Activated CD4-positive, alpha-beta T cell treated with anti-CD3 and anti-CD28 coated beads, Interleukin-2, amount 10 ng/mL, durations not matched to agents 24 days and 14 days (primary cell): ENCODE results near the gene IRF1. TPM values are rescaled to one million over a fixed set of nuclear protein-coding genes. Genes with fewer than 3 reads are reported as not detected.

Experiments
- DNase-seq: peaks from one replicate; pipeline ENCODE4 v3.0.0; 2022
- H3K27ac Mint-ChIP-seq: one replicate; pipeline ENCODE4 v1.8.0; 2022; ENCODE audit warnings: mild to moderate bottlenecking, mixed read lengths
- H3K27me3 Mint-ChIP-seq: one replicate; pipeline ENCODE4 v1.8.0; 2022; ENCODE audit warnings: mixed read lengths
- H3K36me3 Mint-ChIP-seq: one replicate; pipeline ENCODE4 v1.8.0; 2022; ENCODE audit warnings: low read depth, mild to moderate bottlenecking, mixed read lengths
- H3K4me1 Mint-ChIP-seq: one replicate; pipeline ENCODE4 v1.8.0; 2021; ENCODE audit warnings: mixed read lengths
- H3K4me3 Mint-ChIP-seq: one replicate; pipeline ENCODE4 v1.8.0; 2022; ENCODE audit warnings: mild to moderate bottlenecking, moderate library complexity, mixed read lengths
- H3K9me3 Mint-ChIP-seq: one replicate; pipeline ENCODE4 v1.8.0; 2021; ENCODE audit warnings: mixed read lengths
- intact Hi-C: fragments of 100-400 bp; cut with micrococcal nuclease; formaldehyde crosslinking; loops from one replicate; pipeline ENCODE4 v1.15.1; 2023
- total RNA-seq: library from RNA; stranded (reverse); gene quantifications from 2 replicates; pipeline ENCODE4 v1.2.3, GENCODE V29; 2022

Gene IRF1
- total RNA-seq, 1 donor from 2014 or later: 181 TPM

- Mint-ChIP-seq H3K36me3 (no peaks in the 10 kb centered on the region), H3K4me1 (peaks cover 67% of the 10 kb centered on the region), H3K27me3 (no peaks in the 10 kb centered on the region), H3K9me3 (no peaks in the 10 kb centered on the region), H3K4me3 (peak overlapping the region; percentile 89), H3K27ac (peak overlapping the region; percentile 90)
- intact Hi-C loops: loop anchor here (5.0 to 10.0 kb wide), 2 partner anchors 205 to 383 kb away; partner anchors contain the start of gene SLC22A4
- no peak for DNase-seq
These were observed 7.0 kb upstream of the IRF1 start for GRCh38 chr5:132497488-132497997.

GRCh38 chr5:132496631-132497487, 6.3 kb upstream of the IRF1 start:
- Mint-ChIP-seq H3K9me3 (no peaks in the 10 kb centered on the region), H3K4me1 (peaks cover 74% of the 10 kb centered on the region), H3K36me3 (no peaks in the 10 kb centered on the region), H3K27me3 (no peaks in the 10 kb centered on the region), H3K4me3 (peak overlapping the region; percentile 89), H3K27ac (peak overlapping the region; percentile 97)
- intact Hi-C loops: loop anchor here (1.0 to 10.0 kb wide), 4 partner anchors 72 to 382 kb away; partner anchors contain the start of gene SLC22A4
- DNase-seq: peak; percentile 94

- DNase-seq: peak; percentile 97
- H3K36me3 Mint-ChIP-seq: no peaks in the 10 kb centered on the region
- intact Hi-C loops: loop anchor here (1.0 to 10.0 kb wide), 4 partner anchors 71 to 381 kb away; partner anchors contain the start of gene SLC22A4
- H3K4me1 Mint-ChIP-seq: peaks cover 79% of the 10 kb centered on the region
- no peaks in the 10 kb centered on the region for H3K27me3 Mint-ChIP-seq
- peak overlapping the region; percentile 89 for H3K4me3 Mint-ChIP-seq
- H3K9me3 Mint-ChIP-seq: no peaks in the 10 kb centered on the region
- peak overlapping the region; percentile 97 for H3K27ac Mint-ChIP-seq
These were observed 5.6 kb upstream of the IRF1 start for GRCh38 chr5:132496191-132496630.

- Mint-ChIP-seq H3K27me3 (no peaks in the 10 kb centered on the region), H3K9me3 (no peaks in the 10 kb centered on the region), H3K4me1 (peaks cover 75% of the 10 kb centered on the region), H3K36me3 (no peaks in the 10 kb centered on the region), H3K27ac (peak overlapping the region; percentile 97), H3K4me3 (peak overlapping the region; percentile 89)
- peak; percentile 94 for DNase-seq
- intact Hi-C loops: loop anchor here (1.0 to 10.0 kb wide), 7 partner anchors 29 to 381 kb away; partner anchors contain the start of genes GDF9, SLC22A4 and UQCRQ
These were observed 5.2 kb upstream of the IRF1 start for GRCh38 chr5:132495667-132496190.

GRCh38 chr5:132493821-132494220, 3.2 kb upstream of the IRF1 start:
- no peaks in the 10 kb centered on the region for H3K9me3 Mint-ChIP-seq
- peak overlapping the region; percentile 97 for H3K27ac Mint-ChIP-seq
- peak; percentile 54 for DNase-seq
- H3K36me3 Mint-ChIP-seq: peaks cover 12% of the 10 kb centered on the region
- intact Hi-C loops: loop anchor here (2.0 to 10.0 kb wide), 3 partner anchors 37 to 379 kb away; partner anchors contain the start of genes GDF9 and UQCRQ
- no peaks in the 10 kb centered on the region for H3K27me3 Mint-ChIP-seq
- peaks cover 61% of the 10 kb centered on the region for H3K4me1 Mint-ChIP-seq
- peak overlapping the region; percentile 89 for H3K4me3 Mint-ChIP-seq

- H3K4me1 Mint-ChIP-seq: peaks cover 59% of the 10 kb centered on the region
- H3K27ac Mint-ChIP-seq: peak overlapping the region; percentile 97
- no peaks in the 10 kb centered on the region for H3K27me3 Mint-ChIP-seq
- H3K36me3 Mint-ChIP-seq: peaks cover 18% of the 10 kb centered on the region
- peak overlapping the region; percentile 89 for H3K4me3 Mint-ChIP-seq
- H3K9me3 Mint-ChIP-seq: no peaks in the 10 kb centered on the region
- intact Hi-C loops: loop anchor here (5.0 to 10.0 kb wide), 2 partner anchors 36 to 378 kb away; no protein-coding TSS in a partner anchor
- peak; percentile 64 for DNase-seq
These were observed 2.7 kb upstream of the IRF1 start for GRCh38 chr5:132493241-132493640.

GRCh38 chr5:132492386-132493125, 2.0 kb upstream of the IRF1 start:
- Mint-ChIP-seq H3K36me3 (peaks cover 25% of the 10 kb centered on the region), H3K27ac (peak overlapping the region; percentile 97), H3K4me3 (peak overlapping the region; percentile 91), H3K9me3 (no peaks in the 10 kb centered on the region), H3K27me3 (no peaks in the 10 kb centered on the region), H3K4me1 (peaks cover 60% of the 10 kb centered on the region)
- intact Hi-C loops: loop anchor here (5.0 to 10.0 kb wide), 2 partner anchors 35 to 378 kb away; no protein-coding TSS in a partner anchor
- DNase-seq: no peak

GRCh38 chr5:132491368-132492364, 1.1 kb upstream of the IRF1 start:
- peaks cover 62% of the 10 kb centered on the region for H3K4me1 Mint-ChIP-seq
- DNase-seq: peak; percentile 83
- no peaks in the 10 kb centered on the region for H3K9me3 Mint-ChIP-seq
- no peaks in the 10 kb centered on the region for H3K27me3 Mint-ChIP-seq
- peak overlapping the region; percentile 94 for H3K27ac Mint-ChIP-seq
- peaks cover 34% of the 10 kb centered on the region for H3K36me3 Mint-ChIP-seq
- H3K4me3 Mint-ChIP-seq: peak overlapping the region; percentile 91
- intact Hi-C loops: loop anchor here (2.0 to 10.0 kb wide), 3 partner anchors 25 to 377 kb away; no protein-coding TSS in a partner anchor

GRCh38 chr5:132489871-132490483, 596 bp downstream of the IRF1 start:
- intact Hi-C loops: loop anchor here (1.0 to 10.0 kb wide), 7 partner anchors 11 to 375 kb away; no protein-coding TSS in a partner anchor
- DNase-seq: no peak
- H3K9me3 Mint-ChIP-seq: no peaks in the 10 kb centered on the region
- no peaks in the 10 kb centered on the region for H3K27me3 Mint-ChIP-seq
- peak overlapping the region; percentile 94 for H3K27ac Mint-ChIP-seq
- H3K4me1 Mint-ChIP-seq: peaks cover 71% of the 10 kb centered on the region
- H3K4me3 Mint-ChIP-seq: peak overlapping the region; percentile 99
- peaks cover 49% of the 10 kb centered on the region for H3K36me3 Mint-ChIP-seq

GRCh38 chr5:132489051-132489770, 1.4 kb downstream of the IRF1 start:
- intact Hi-C loops: loop anchor here (1.0 kb wide), 1 partner anchor 10 kb away; no protein-coding TSS in a partner anchor
- Mint-ChIP-seq H3K27me3 (no peaks in the 10 kb centered on the region), H3K36me3 (peaks cover 57% of the 10 kb centered on the region), H3K4me1 (peaks cover 70% of the 10 kb centered on the region), H3K4me3 (peak overlapping the region; percentile 99), H3K9me3 (no peaks in the 10 kb centered on the region), H3K27ac (peak overlapping the region; percentile 93)
- peak; percentile 78 for DNase-seq

- H3K9me3 Mint-ChIP-seq: no peaks in the 10 kb centered on the region
- peak overlapping the region; percentile 99 for H3K4me3 Mint-ChIP-seq
- no peak for DNase-seq
- peak overlapping the region; percentile 93 for H3K27ac Mint-ChIP-seq
- peaks cover 69% of the 10 kb centered on the region for H3K4me1 Mint-ChIP-seq
- H3K36me3 Mint-ChIP-seq: peaks cover 63% of the 10 kb centered on the region
- intact Hi-C loops: loop anchor here (1.0 kb wide), 1 partner anchor 18 kb away; no protein-coding TSS in a partner anchor
- no peaks in the 10 kb centered on the region for H3K27me3 Mint-ChIP-seq
These were observed 2.0 kb downstream of the IRF1 start for GRCh38 chr5:132488590-132488989.
